ENCODE measurements around the gene STPG4. TPM values are rescaled to one million over a fixed set of nuclear protein-coding genes. Genes with fewer than 3 reads are reported as not detected.

STPG4 gene
- total RNA-seq, 1 experiment from 2014 or later, result 8.7 TPM

GRCh38 chr2:47196046-47196445, 40.9 kb upstream of the STPG4 start:
- TF ChIP-seq EZH2 (IDR thresholded peaks at IDR 0.05; ENCODE audit: low read depth) (no peak), CTCF (conservative IDR thresholded peaks at IDR 0.05) (no peak)
- Histone ChIP-seq H3K27ac (peak overlapping the region; percentile 88), H3K4me2 (peak overlapping the region; percentile 69), H3K9me3 (ENCODE audit: insufficient read depth, low read depth) (no peaks in the 10 kb centered on the region), H3F3A (ENCODE audit: insufficient read depth, low read depth) (peaks cover 72% of the 10 kb centered on the region), H3K4me1 (replicated peaks; ENCODE audit: insufficient read depth) (peaks cover 99% of the 10 kb centered on the region), H4K20me1 (ENCODE audit: insufficient read depth) (no peaks in the 10 kb centered on the region), H3K27me3 (ENCODE audit: insufficient read depth, low read depth) (no peaks in the 10 kb centered on the region), H3K36me3 (ENCODE audit: low read depth) (no peaks in the 10 kb centered on the region), H3K9me2 (ENCODE audit: insufficient read depth) (no peaks in the 10 kb centered on the region), H3K4me3 (no peak overlapping the region), H2AFZ (no peak overlapping the region), H3K79me2 (ENCODE audit: low read depth) (peaks cover 6% of the 10 kb centered on the region; the same call in 1 of the 2 replicates)
- intact Hi-C loops (cut with micrococcal nuclease; ENCODE audit: unreplicated experiment), result loop anchor here (5.0 kb wide), 1 partner anchor 116 kb away; no protein-coding TSS in a partner anchor
- no peak for DNase-seq
- BruUV-seq (replicated peaks), result no TSS peak
- ChIA-PET POLR2A (ENCODE audit: unreplicated experiment) (no interaction called here), CTCF (interaction anchor here (0.7 to 1.2 kb wide), 2 partner anchors 94 to 127 kb away, joined by 3 read pairs; no protein-coding TSS in a partner anchor)

- Histone ChIP-seq H3K4me3 (no peak overlapping the region), H3K27ac (peak overlapping the region; percentile 88), H4K20me1 (ENCODE audit: insufficient read depth) (no peaks in the 10 kb centered on the region), H2AFZ (no peak overlapping the region), H3K9me2 (ENCODE audit: insufficient read depth) (no peaks in the 10 kb centered on the region), H3F3A (ENCODE audit: insufficient read depth, low read depth) (peaks cover 73% of the 10 kb centered on the region), H3K4me2 (peak overlapping the region; percentile 69), H3K36me3 (ENCODE audit: low read depth) (no peaks in the 10 kb centered on the region), H3K9me3 (ENCODE audit: insufficient read depth, low read depth) (no peaks in the 10 kb centered on the region), H3K4me1 (replicated peaks; ENCODE audit: insufficient read depth) (peaks cover 100% of the 10 kb centered on the region), H3K79me2 (ENCODE audit: low read depth) (peaks cover 6% of the 10 kb centered on the region; the same call in 1 of the 2 replicates), H3K27me3 (ENCODE audit: insufficient read depth, low read depth) (no peaks in the 10 kb centered on the region)
- ChIA-PET POLR2A (ENCODE audit: unreplicated experiment) (interaction anchor here (0.6 kb wide), 3 partner anchors 23 to 43 kb away, joined by 6 to 11 read pairs (median 9); no protein-coding TSS in a partner anchor), CTCF (interaction anchor here (0.6 to 1.2 kb wide), 4 partner anchors 15 to 151 kb away, joined by 3 to 6 read pairs (median 4); no protein-coding TSS in a partner anchor)
- intact Hi-C loops (cut with micrococcal nuclease; ENCODE audit: unreplicated experiment), result loop anchor here (5.0 kb wide), 1 partner anchor 117 kb away; no protein-coding TSS in a partner anchor
- no peak for TF ChIP-seq EZH2 (IDR thresholded peaks at IDR 0.05; ENCODE audit: low read depth)
- peak; percentile 22; the same call in 1 of the 2 replicates for TF ChIP-seq CTCF (conservative IDR thresholded peaks at IDR 0.05)
- peak in 1 of 2 experiments; percentile 94 for DNase-seq
- no TSS peak for BruUV-seq (replicated peaks)
These were observed 40.0 kb upstream of the STPG4 start for GRCh38 chr2:47195148-47195547.

- H2AFZ ChIP-seq, result no peak overlapping the region
- CTCF ChIA-PET, result interaction anchor here (0.6 kb wide), 1 partner anchor 150 kb away, joined by 4 read pairs; no protein-coding TSS in a partner anchor
- H3K4me1 ChIP-seq (replicated peaks; ENCODE audit: insufficient read depth), result peaks cover 100% of the 10 kb centered on the region
- H3K79me2 ChIP-seq (ENCODE audit: low read depth), result peaks cover 6% of the 10 kb centered on the region; the same call in 1 of the 2 replicates
- no peaks in the 10 kb centered on the region for H4K20me1 ChIP-seq (ENCODE audit: insufficient read depth)
- H3K4me2 ChIP-seq, result peak overlapping the region; percentile 69
- no TSS peak for BruUV-seq (replicated peaks)
- H3K9me3 ChIP-seq (ENCODE audit: insufficient read depth, low read depth), result no peaks in the 10 kb centered on the region
- no peak for DNase-seq
- H3K9me2 ChIP-seq (ENCODE audit: insufficient read depth), result no peaks in the 10 kb centered on the region
- intact Hi-C loops (cut with micrococcal nuclease; ENCODE audit: unreplicated experiment), result no loop called here
- H3F3A ChIP-seq (ENCODE audit: insufficient read depth, low read depth), result peaks cover 73% of the 10 kb centered on the region
- no peak overlapping the region for H3K4me3 ChIP-seq
- peak overlapping the region; percentile 88 for H3K27ac ChIP-seq
- no peaks in the 10 kb centered on the region for H3K36me3 ChIP-seq (ENCODE audit: low read depth)
- H3K27me3 ChIP-seq (ENCODE audit: insufficient read depth, low read depth), result no peaks in the 10 kb centered on the region
- POLR2A ChIA-PET (ENCODE audit: unreplicated experiment), result interaction anchor here (0.6 kb wide), 1 partner anchor 49 kb away, joined by 6 read pairs; no protein-coding TSS in a partner anchor
- no peak for TF ChIP-seq EZH2 (IDR thresholded peaks at IDR 0.05; ENCODE audit: low read depth)
- no peak for TF ChIP-seq CTCF (conservative IDR thresholded peaks at IDR 0.05)
These were observed 39.3 kb upstream of the STPG4 start for GRCh38 chr2:47194410-47194809.
